MCF 10A (cell line): Measurements from ENCODE around the gene CAMKMT. TPM values are rescaled to one million over a fixed set of nuclear protein-coding genes. Genes with fewer than 3 reads are reported as not detected.

Experiments used
- BruUV-seq: library from RNA; stranded (reverse); fragments of 400-500 nt; replicated peaks from 2 replicates; lab custom pipeline; 2021; lab: Mats Ljungman, UMichigan
- CTCF ChIA-PET: fragments of 300-600 bp; sonication (Branson Sonifier 250); formaldehyde crosslinking; extraction: SDS; loops from one replicate; lab custom pipeline; 2021; ENCODE audit warnings: antibody characterized with exemption, inconsistent platforms; lab: Yijun Ruan, JAX
- POLR2A ChIA-PET: fragments of 300-600, 350-650 bp; sonication (Branson Sonifier 250); formaldehyde crosslinking; extraction: SDS; loops from one replicate; lab custom pipeline; 2020; ENCODE audit warnings: antibody characterized with exemption, inconsistent platforms; lab: Yijun Ruan, JAX
- DNase-seq: peaks from one replicate; pipeline ENCODE4 v3.0.0-alpha.2; 2018; ENCODE audit not compliant: unreplicated experiment
- H3K27ac Mint-ChIP-seq: one replicate; pipeline ENCODE4 v1.8.0; 2022; ENCODE audit warnings: mild to moderate bottlenecking, low read depth, mixed read lengths; ENCODE audit not compliant: unreplicated experiment
- H3K27me3 Mint-ChIP-seq: one replicate; pipeline ENCODE4 v1.8.0; 2022; ENCODE audit warnings: mixed read lengths; ENCODE audit not compliant: insufficient read depth, unreplicated experiment
- H3K36me3 Mint-ChIP-seq: one replicate; pipeline ENCODE4 v1.8.0; 2022; ENCODE audit warnings: mild to moderate bottlenecking, moderate library complexity, mixed read lengths; ENCODE audit not compliant: insufficient read depth, unreplicated experiment
- H3K4me1 Mint-ChIP-seq: one replicate; pipeline ENCODE4 v1.8.0; 2022; ENCODE audit warnings: mixed read lengths; ENCODE audit not compliant: insufficient read depth, unreplicated experiment
- H3K4me3 Mint-ChIP-seq: one replicate; pipeline ENCODE4 v1.8.0; 2022; ENCODE audit warnings: mild to moderate bottlenecking, moderate library complexity, mixed read lengths; ENCODE audit not compliant: unreplicated experiment
- H3K9me3 Mint-ChIP-seq: one replicate; pipeline ENCODE4 v1.8.0; 2022; ENCODE audit warnings: mixed read lengths; ENCODE audit not compliant: unreplicated experiment
- intact Hi-C: fragments of 100-400 bp; cut with micrococcal nuclease; formaldehyde crosslinking; loops from 2 replicates; pipeline ENCODE4 v1.14.1; 2022
- total RNA-seq: library from RNA; stranded (reverse); gene quantifications from 2 replicates; pipeline ENCODE4 v1.2.3, GENCODE V29; 2022
- TF ChIP-seq, protein P1 (sequence below): fragments of 200-600 bp; IDR thresholded peaks from one replicate; pipeline ENCODE4 v1.8.0; 2022; ENCODE audit warnings: antibody characterized with exemption, mild to moderate bottlenecking; ENCODE audit not compliant: unreplicated experiment

CAMKMT gene
- total RNA-seq, 1 experiment from 2014 or later, result 9.9 TPM

DNA sequence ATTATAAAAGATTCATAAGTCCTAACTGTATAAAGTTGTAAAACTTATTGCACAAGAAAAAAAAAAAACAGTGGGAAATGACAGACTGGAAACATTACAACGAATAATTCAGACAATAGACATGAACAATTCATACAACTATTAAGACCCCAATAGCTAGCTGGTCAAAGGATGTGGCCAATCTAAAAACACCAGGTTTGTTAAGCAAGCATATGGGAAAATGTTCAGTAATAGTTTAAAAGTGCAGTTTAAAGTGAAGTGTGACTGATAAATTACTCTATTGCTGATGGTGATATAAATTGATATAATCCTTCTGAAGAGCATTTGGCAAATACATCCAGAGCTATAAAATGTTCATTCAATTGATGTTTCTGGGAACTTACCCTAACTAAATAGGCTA lies 289.0 kb downstream of the CAMKMT start:
- BruUV-seq, result no TSS peak
- Mint-ChIP-seq H3K36me3 (no peaks in the 10 kb centered on the region), H3K4me1 (no peaks in the 10 kb centered on the region), H3K4me3 (no peak overlapping the region), H3K27me3 (no peaks in the 10 kb centered on the region), H3K27ac (no peak overlapping the region), H3K9me3 (no peaks in the 10 kb centered on the region)
- intact Hi-C loops, result no loop called here
- POLR2A ChIA-PET, result no interaction called here
- CTCF ChIA-PET, result interaction anchor here (1.1 kb wide), 2 partner anchors 64 to 91 kb away, joined by 3 to 6 read pairs; no protein-coding TSS in a partner anchor
- no peak for DNase-seq
- TF ChIP-seq, protein P1, sequence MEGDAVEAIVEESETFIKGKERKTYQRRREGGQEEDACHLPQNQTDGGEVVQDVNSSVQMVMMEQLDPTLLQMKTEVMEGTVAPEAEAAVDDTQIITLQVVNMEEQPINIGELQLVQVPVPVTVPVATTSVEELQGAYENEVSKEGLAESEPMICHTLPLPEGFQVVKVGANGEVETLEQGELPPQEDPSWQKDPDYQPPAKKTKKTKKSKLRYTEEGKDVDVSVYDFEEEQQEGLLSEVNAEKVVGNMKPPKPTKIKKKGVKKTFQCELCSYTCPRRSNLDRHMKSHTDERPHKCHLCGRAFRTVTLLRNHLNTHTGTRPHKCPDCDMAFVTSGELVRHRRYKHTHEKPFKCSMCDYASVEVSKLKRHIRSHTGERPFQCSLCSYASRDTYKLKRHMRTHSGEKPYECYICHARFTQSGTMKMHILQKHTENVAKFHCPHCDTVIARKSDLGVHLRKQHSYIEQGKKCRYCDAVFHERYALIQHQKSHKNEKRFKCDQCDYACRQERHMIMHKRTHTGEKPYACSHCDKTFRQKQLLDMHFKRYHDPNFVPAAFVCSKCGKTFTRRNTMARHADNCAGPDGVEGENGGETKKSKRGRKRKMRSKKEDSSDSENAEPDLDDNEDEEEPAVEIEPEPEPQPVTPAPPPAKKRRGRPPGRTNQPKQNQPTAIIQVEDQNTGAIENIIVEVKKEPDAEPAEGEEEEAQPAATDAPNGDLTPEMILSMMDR, result no peak

DNA sequence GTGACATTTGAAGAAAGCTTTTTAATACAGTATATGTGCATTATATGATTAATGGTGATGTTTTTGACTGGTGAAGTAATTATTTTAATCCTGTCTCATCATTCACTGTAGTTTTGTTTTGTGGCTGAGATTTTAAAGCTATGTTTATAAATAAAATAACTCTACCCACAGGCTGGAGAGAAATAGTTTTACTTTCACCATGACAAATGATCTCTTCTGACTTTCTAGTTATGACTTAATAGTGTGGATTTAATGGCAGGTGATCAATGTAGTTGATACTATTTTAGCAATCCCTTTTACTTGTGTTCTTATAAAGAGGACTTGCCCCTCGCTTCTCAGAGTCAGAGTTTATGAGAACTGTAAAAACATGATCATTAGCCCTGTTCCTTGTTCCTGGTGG lies 290.2 kb downstream of the CAMKMT start:
- H3K36me3 Mint-ChIP-seq, result no peaks in the 10 kb centered on the region
- DNase-seq, result no peak
- intact Hi-C loops, result no loop called here
- H3K4me3 Mint-ChIP-seq, result no peak overlapping the region
- BruUV-seq, result no TSS peak
- H3K27me3 Mint-ChIP-seq, result no peaks in the 10 kb centered on the region
- CTCF ChIA-PET, result interaction anchor here (0.7 to 1.7 kb wide), 4 partner anchors 48 to 173 kb away, joined by 3 to 6 read pairs (median 4); no protein-coding TSS in a partner anchor
- TF ChIP-seq, protein P1, result no peak
- POLR2A ChIA-PET, result no interaction called here
- H3K4me1 Mint-ChIP-seq, result no peaks in the 10 kb centered on the region
- H3K27ac Mint-ChIP-seq, result no peak overlapping the region
- no peaks in the 10 kb centered on the region for H3K9me3 Mint-ChIP-seq

- no peaks in the 10 kb centered on the region for H3K27me3 Mint-ChIP-seq
- H3K27ac Mint-ChIP-seq, result no peak overlapping the region
- POLR2A ChIA-PET, result no interaction called here
- no peaks in the 10 kb centered on the region for H3K4me1 Mint-ChIP-seq
- CTCF ChIA-PET, result interaction anchor here (0.8 to 1.7 kb wide), 2 partner anchors 123 to 173 kb away, joined by 3 to 4 read pairs; no protein-coding TSS in a partner anchor
- no peaks in the 10 kb centered on the region for H3K9me3 Mint-ChIP-seq
- H3K36me3 Mint-ChIP-seq, result no peaks in the 10 kb centered on the region
- intact Hi-C loops, result no loop called here
- no TSS peak for BruUV-seq
- DNase-seq, result no peak
- TF ChIP-seq, protein P1, result no peak
- H3K4me3 Mint-ChIP-seq, result no peak overlapping the region
Observed at GRCh38 chr2:44652701-44653100, 291.0 kb downstream of the CAMKMT start.

DNA sequence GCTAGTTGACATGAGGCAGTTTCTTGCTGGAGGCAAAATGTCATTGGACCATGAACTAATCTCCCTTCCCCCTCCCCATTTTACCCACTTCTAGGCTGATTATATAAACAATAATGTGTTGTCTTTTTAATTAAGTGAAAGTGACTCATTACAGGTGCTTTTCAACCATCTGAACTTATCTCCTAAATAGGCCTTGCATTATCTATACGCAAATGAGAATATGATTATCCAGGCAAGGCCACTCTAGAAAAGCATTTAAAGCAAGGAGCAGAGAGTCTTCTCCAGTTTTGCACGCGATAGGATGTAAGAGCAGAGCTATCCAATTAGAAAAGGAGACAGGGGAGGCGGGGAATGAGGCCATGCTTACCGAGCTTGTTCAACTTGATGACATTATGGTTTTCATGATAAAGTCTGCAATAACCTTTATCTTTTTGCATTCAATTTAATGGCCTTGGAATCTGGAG lies 293.7 kb downstream of the CAMKMT start:
- TF ChIP-seq, protein P1, result no peak
- H3K27ac Mint-ChIP-seq, result no peak overlapping the region
- intact Hi-C loops, result no loop called here
- DNase-seq, result no peak
- no peaks in the 10 kb centered on the region for H3K9me3 Mint-ChIP-seq
- CTCF ChIA-PET, result interaction anchor here (0.6 to 0.9 kb wide), 2 partner anchors 34 to 176 kb away, joined by 3 to 5 read pairs; no protein-coding TSS in a partner anchor
- no peaks in the 10 kb centered on the region for H3K36me3 Mint-ChIP-seq
- no peaks in the 10 kb centered on the region for H3K4me1 Mint-ChIP-seq
- POLR2A ChIA-PET, result interaction anchor here (0.6 kb wide), 1 partner anchor 101 kb away, joined by 5 read pairs; no protein-coding TSS in a partner anchor
- H3K27me3 Mint-ChIP-seq, result no peaks in the 10 kb centered on the region
- no TSS peak for BruUV-seq
- H3K4me3 Mint-ChIP-seq, result no peak overlapping the region
